ENCODE data around the gene UBE2R2.

UBE2R2 gene

GRCh38 chr9:33943389-33943788, 126.4 kb downstream of the UBE2R2 start:
- no peak overlapping the region for H3K4me3 ChIP-seq (ENCODE audit: low read depth, low read length)
- no peak for DNase-seq (ENCODE audit: low read depth)
- no peak for TF ChIP-seq MYC (IDR thresholded peaks at IDR 0.05; ENCODE audit: low read depth, low read length)
- no peak for TF ChIP-seq CTCF (IDR thresholded peaks at IDR 0.05; ENCODE audit: low read depth, low read length)
- TF ChIP-seq POLR2A (IDR thresholded peaks at IDR 0.05; ENCODE audit: extremely low read depth, insufficient read length): no peak
- no peak for TF ChIP-seq MAX (IDR thresholded peaks at IDR 0.05; ENCODE audit: low read depth, low read length)

- no peak for TF ChIP-seq MAX (IDR thresholded peaks at IDR 0.05; ENCODE audit: low read depth, low read length)
- no peak for TF ChIP-seq MYC (IDR thresholded peaks at IDR 0.05; ENCODE audit: low read depth, low read length)
- no peak for TF ChIP-seq POLR2A (IDR thresholded peaks at IDR 0.05; ENCODE audit: extremely low read depth, insufficient read length)
- no peak for TF ChIP-seq CTCF (IDR thresholded peaks at IDR 0.05; ENCODE audit: low read depth, low read length)
- no peak overlapping the region for H3K4me3 ChIP-seq (ENCODE audit: low read depth, low read length)
- DNase-seq (ENCODE audit: low read depth): no peak
Measured at GRCh38 chr9:33946779-33947535, 130.0 kb downstream of the UBE2R2 start.

GRCh38 chr9:33950371-33950770, 133.4 kb downstream of the UBE2R2 start:
- TF ChIP-seq POLR2A (IDR thresholded peaks at IDR 0.05; ENCODE audit: extremely low read depth, insufficient read length) (no peak), CTCF (IDR thresholded peaks at IDR 0.05; ENCODE audit: low read depth, low read length) (no peak), MYC (IDR thresholded peaks at IDR 0.05; ENCODE audit: low read depth, low read length) (no peak), MAX (IDR thresholded peaks at IDR 0.05; ENCODE audit: low read depth, low read length) (no peak)
- no peak for DNase-seq (ENCODE audit: low read depth)
- no peak overlapping the region for H3K4me3 ChIP-seq (ENCODE audit: low read depth, low read length)

GRCh38 chr9:33952066-33952465, 135.1 kb downstream of the UBE2R2 start:
- H3K4me3 ChIP-seq (ENCODE audit: low read depth, low read length): no peak overlapping the region
- TF ChIP-seq MYC (IDR thresholded peaks at IDR 0.05; ENCODE audit: low read depth, low read length) (no peak), POLR2A (IDR thresholded peaks at IDR 0.05; ENCODE audit: extremely low read depth, insufficient read length) (no peak), CTCF (IDR thresholded peaks at IDR 0.05; ENCODE audit: low read depth, low read length) (no peak), MAX (IDR thresholded peaks at IDR 0.05; ENCODE audit: low read depth, low read length) (no peak)
- peak; percentile 41 for DNase-seq (ENCODE audit: low read depth)

- no peak for DNase-seq (ENCODE audit: low read depth)
- H3K4me3 ChIP-seq (ENCODE audit: low read depth, low read length): no peak overlapping the region
- TF ChIP-seq MYC (IDR thresholded peaks at IDR 0.05; ENCODE audit: low read depth, low read length) (no peak), POLR2A (IDR thresholded peaks at IDR 0.05; ENCODE audit: extremely low read depth, insufficient read length) (no peak), CTCF (IDR thresholded peaks at IDR 0.05; ENCODE audit: low read depth, low read length) (no peak), MAX (IDR thresholded peaks at IDR 0.05; ENCODE audit: low read depth, low read length) (no peak)
Measured at GRCh38 chr9:33956544-33956943, 139.6 kb downstream of the UBE2R2 start.
